Astrocyte of the cerebellum (primary cell): ENCODE measurements around the gene GPR68.

Experiments used
- DNase-seq: peaks from one replicate; pipeline ENCODE4 v3.0.0-alpha.2; 2011; ENCODE audit warnings: low read depth
- H3K4me3 ChIP-seq: 2 replicates; pipeline ENCODE4 v1.5.1; 2011; ENCODE audit warnings: mild to moderate bottlenecking, low read depth, low read length, moderate library complexity
- in situ Hi-C: cut with HindIII; loops from 2 replicates; pipeline ENCODE4 v1.10.0; 2017; ENCODE audit warnings: low sequenced_read_pairs
- TF ChIP-seq, protein P1 (sequence below): IDR thresholded peaks from 2 replicates; pipeline ENCODE4 v1.5.1; 2012; ENCODE audit warnings: low read length, low read depth, moderate library complexity, mild to moderate bottlenecking; ENCODE audit errors: missing control alignments

Gene GPR68

DNA sequence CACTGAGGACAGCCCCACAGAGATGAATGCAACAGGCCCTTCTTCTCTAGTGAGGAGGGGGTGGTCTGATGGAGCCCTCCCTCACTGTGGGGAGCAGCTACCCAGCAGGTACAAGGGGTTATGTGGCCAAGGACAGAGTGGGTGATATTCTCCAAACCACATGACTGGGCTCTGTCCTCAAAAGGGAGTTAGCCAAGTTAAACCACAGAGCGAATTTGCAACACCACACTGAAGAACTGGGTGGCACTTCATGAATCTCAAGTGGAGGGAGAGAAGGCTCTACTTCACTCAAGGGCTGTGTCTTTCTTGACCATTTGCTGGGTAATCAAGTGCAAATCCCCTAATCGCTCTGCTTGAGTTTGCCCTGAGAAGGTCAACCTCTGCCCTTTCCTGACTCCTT lies 12.5 kb downstream of the GPR68 start:
- TF ChIP-seq, protein P1, sequence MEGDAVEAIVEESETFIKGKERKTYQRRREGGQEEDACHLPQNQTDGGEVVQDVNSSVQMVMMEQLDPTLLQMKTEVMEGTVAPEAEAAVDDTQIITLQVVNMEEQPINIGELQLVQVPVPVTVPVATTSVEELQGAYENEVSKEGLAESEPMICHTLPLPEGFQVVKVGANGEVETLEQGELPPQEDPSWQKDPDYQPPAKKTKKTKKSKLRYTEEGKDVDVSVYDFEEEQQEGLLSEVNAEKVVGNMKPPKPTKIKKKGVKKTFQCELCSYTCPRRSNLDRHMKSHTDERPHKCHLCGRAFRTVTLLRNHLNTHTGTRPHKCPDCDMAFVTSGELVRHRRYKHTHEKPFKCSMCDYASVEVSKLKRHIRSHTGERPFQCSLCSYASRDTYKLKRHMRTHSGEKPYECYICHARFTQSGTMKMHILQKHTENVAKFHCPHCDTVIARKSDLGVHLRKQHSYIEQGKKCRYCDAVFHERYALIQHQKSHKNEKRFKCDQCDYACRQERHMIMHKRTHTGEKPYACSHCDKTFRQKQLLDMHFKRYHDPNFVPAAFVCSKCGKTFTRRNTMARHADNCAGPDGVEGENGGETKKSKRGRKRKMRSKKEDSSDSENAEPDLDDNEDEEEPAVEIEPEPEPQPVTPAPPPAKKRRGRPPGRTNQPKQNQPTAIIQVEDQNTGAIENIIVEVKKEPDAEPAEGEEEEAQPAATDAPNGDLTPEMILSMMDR, result no peak
- in situ Hi-C loops, result no loop called here
- H3K4me3 ChIP-seq, result no peak overlapping the region
- no peak for DNase-seq

DNA sequence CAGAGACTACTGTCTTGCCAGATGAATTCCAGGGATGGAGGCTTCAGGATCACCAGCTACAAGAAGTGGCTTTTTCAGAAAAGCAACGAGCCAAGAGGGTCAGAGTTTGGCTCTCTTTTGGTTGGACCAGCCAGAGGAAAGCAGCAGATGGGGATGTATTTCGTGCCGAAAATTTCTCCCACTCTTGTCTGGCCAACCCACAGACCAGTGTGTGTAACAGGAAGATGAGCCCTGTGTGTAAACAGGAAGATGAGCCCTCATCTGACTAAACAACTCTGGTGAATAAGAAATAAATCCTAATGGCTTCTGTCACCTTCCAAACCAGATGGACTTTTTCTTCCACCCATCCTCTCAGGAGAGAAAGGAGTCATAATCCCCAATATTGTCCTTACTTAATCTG lies 13.1 kb downstream of the GPR68 start:
- in situ Hi-C loops, result no loop called here
- H3K4me3 ChIP-seq, result no peak overlapping the region
- DNase-seq, result no peak
- TF ChIP-seq, protein P1, result no peak

DNA sequence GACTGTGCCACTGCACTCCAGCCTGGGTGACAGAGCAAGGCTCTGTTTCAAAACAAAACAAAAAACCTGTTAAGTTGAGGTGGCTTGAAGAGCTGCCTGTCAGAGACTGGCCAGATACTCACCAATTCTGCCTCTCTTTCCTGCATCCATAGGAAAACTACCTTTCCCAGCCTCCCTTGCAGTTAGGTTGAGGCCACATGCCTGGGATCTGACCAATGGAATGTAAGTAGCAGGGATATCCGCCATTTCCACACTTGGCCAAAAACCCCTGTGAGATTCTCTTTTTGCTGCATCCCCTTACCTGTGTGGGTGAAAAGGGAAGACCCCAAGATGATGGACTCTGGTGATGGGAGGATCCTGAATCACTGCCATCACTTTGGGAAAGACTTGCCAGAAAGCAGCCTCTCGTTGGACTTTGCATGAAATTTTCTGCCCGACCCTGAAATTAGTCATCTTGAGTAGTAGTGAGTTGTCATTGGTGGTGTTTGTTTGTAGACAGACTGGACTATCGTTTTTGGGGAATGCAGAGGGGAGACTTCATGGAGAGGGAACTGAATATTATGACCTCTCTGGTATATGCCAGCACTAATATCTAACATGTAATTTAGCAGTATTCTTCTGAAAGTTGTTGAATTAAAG lies 14.0 kb downstream of the GPR68 start:
- TF ChIP-seq, protein P1, result no peak
- H3K4me3 ChIP-seq, result no peak overlapping the region
- DNase-seq, result no peak
- in situ Hi-C loops, result no loop called here

DNA sequence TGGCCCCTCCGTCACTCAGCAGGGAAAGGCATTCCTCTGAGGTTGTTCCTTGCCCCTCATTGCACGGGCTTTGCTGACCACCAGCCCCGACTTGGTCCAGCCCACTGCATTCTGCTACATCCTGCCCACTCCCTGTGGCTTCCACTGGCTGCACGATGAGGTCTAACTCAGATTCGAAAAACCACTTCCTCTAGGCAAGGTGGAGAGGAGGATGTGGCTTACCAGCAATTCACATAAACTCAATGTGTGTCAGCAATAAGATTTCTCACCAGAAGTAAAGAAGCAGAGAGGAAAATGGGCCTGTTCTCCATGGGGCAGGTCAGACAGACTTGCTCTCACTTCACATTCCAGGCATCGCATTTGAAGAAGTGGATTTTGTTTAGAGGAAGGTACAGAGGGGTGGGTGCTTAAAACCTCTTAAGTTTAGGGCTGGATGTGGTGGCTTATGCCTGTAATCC lies 14.7 kb downstream of the GPR68 start:
- no peak overlapping the region for H3K4me3 ChIP-seq
- in situ Hi-C loops, result no loop called here
- TF ChIP-seq, protein P1, result no peak
- DNase-seq, result peak; percentile 81

DNA sequence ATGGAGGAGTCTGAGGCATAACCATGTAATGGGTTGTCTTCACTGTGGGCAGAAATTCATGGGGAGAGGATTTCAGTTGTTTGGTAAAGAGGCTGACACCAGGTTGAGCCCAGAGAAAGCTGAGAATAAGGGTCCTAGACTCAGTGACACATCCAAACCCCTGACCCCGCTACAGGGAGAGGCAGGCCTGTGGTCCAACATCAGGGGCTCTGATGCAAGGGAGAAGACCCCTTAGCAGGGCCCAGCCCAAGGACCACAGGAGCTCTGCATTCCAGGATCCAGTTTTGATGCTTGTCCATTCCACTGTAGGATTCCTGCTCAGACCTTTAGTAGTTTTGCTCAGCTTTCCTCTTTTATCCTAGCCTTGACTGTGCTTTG lies 15.5 kb downstream of the GPR68 start:
- no peak for DNase-seq
- TF ChIP-seq, protein P1, result no peak
- H3K4me3 ChIP-seq, result no peak overlapping the region
- in situ Hi-C loops, result no loop called here

DNA sequence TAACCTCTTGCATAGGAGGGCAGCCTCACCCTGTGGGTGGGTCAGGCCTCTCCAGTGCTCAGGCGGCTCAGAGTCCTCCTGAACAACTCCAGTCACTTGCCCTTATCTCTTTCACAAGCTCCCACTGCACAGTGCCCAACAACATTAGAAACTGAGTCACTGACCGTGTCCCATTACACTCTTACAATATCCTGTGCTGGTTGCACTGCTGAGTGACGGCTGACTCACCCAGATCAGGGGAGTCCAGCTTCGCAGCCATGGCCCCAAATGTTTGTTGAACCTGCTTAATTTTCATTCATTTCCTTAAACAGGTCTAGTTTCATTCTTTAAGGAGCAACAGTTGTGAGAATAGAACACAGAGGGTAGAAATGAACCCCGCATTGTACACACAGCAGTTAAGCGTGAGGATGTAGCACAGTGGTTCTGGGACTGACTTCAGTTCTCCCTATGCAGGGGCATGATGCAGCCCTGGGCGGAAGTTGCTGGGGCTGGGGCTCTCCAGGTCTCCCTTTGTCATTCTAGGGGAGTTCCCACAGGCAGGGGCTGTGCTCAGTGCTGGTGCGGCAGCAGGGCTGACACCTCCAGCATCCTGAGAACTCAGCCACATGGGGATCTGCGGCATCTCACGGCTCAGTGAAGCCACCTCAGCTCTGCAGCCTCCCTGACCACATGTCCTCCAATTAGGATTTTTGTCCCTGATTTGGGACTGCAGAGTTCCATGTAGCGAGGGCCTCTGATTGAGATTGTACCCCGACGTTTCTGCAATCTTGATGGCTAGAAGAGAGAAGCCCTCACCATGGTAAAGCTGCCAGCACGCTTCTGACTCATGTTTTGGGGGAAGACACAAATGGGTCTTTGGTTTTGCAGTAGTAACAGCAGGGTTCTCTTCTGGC lies 16.1 kb downstream of the GPR68 start:
- H3K4me3 ChIP-seq, result no peak overlapping the region
- in situ Hi-C loops, result no loop called here
- DNase-seq, result no peak
- TF ChIP-seq, protein P1, result no peak
